CD14-positive monocyte (primary cell): Measurements from ENCODE around the gene AFF3. TPM values are rescaled to one million over a fixed set of nuclear protein-coding genes. Genes with fewer than 3 reads are reported as not detected.

ENCODE experiments used
- DNase-seq, 3 donors: peaks; one replicate each; pipeline ENCODE4 v3.0.0-alpha.2; 2011 to 2022
- H2AFZ ChIP-seq: 2 replicates; pipeline ENCODE4 v1.6.0; 2012; ENCODE audit warnings: mild to moderate bottlenecking, low read depth, low read length, inconsistent platforms; ENCODE audit not compliant: insufficient read depth, poor library complexity, severe bottlenecking
- H3K27ac ChIP-seq, 2 donors: 1 replicate in 1 of 2; 2 replicates in 1 of 2; pipeline ENCODE4 v1.5.1; 2012 to 2013; ENCODE audit warnings: low read length in 2 of 2, control low read depth in 1 of 2, inconsistent platforms in 1 of 2, low read depth in 1 of 2, mild to moderate bottlenecking in 1 of 2
- H3K27me3 ChIP-seq, 2 donors: one replicate each; pipeline versions ENCODE4 v1.6.0 to v1.6.1; 2011 to 2013; ENCODE audit warnings: low read length in 2 of 2; ENCODE audit not compliant: control insufficient read depth in 2 of 2, insufficient read depth in 2 of 2
- H3K36me3 ChIP-seq, 2 donors: replicated peaks in 1 of 2; 1 replicate in 1 of 2; 2 replicates in 1 of 2; pipeline versions ENCODE4 v1.5.1 to v1.6.1; 2012 to 2013; ENCODE audit warnings: low read length in 2 of 2, control low read depth in 1 of 2, inconsistent platforms in 1 of 2, mild to moderate bottlenecking in 1 of 2; ENCODE audit not compliant: insufficient read depth in 2 of 2, control insufficient read depth in 1 of 2
- H3K4me1 ChIP-seq, 2 donors: 1 replicate in 1 of 2; 2 replicates in 1 of 2; pipeline versions ENCODE4 v1.5.1 to v1.6.1; 2012 to 2013; ENCODE audit warnings: low read length in 2 of 2, control low read depth in 1 of 2, inconsistent platforms in 1 of 2, mild to moderate bottlenecking in 1 of 2, moderate library complexity in 1 of 2; ENCODE audit not compliant: insufficient read depth in 2 of 2, control insufficient read depth in 1 of 2
- H3K4me2 ChIP-seq: replicated peaks from 2 replicates; pipeline ENCODE3; 2012; ENCODE audit warnings: low read length, moderate library complexity, mild to moderate bottlenecking; ENCODE audit not compliant: poor library complexity, severe bottlenecking; ENCODE audit errors: extremely low read depth
- H3K4me3 ChIP-seq, 3 experiments: fragments of 200-600 bp in 1 of 3; sonication (generic) in 1 of 3; replicated peaks in 1 of 3; 1 replicate in 2 of 3; 2 replicates in 1 of 3; pipeline ENCODE4 v1.5.1; 2011 to 2013; ENCODE audit warnings: low read length in 3 of 3, mild to moderate bottlenecking in 3 of 3, control low read depth in 2 of 3, low read depth in 2 of 3, inconsistent platforms in 1 of 3, moderate library complexity in 1 of 3
- H3K79me2 ChIP-seq: 2 replicates; pipeline ENCODE4 v1.6.0; 2012; ENCODE audit warnings: mild to moderate bottlenecking, control low read depth, inconsistent platforms, low read length, moderate library complexity; ENCODE audit not compliant: insufficient read depth
- H3K9ac ChIP-seq: 2 replicates; pipeline ENCODE4 v1.6.0; 2017; ENCODE audit warnings: low read length, mild to moderate bottlenecking; ENCODE audit not compliant: insufficient read depth, poor library complexity, severe bottlenecking
- H3K9me3 ChIP-seq, 2 donors: replicated peaks in 1 of 2; 1 replicate in 1 of 2; 2 replicates in 1 of 2; pipeline versions ENCODE4 v1.5.1 to v1.6.1; 2012 to 2013; ENCODE audit warnings: low read length in 2 of 2, control low read depth in 1 of 2; ENCODE audit not compliant: control insufficient read depth in 1 of 2, insufficient read depth in 1 of 2
- H4K20me1 ChIP-seq: 2 replicates; pipeline ENCODE4 v1.6.0; 2012; ENCODE audit warnings: mild to moderate bottlenecking, low read length, control low read depth, moderate library complexity; ENCODE audit not compliant: insufficient read depth
- H3K27ac Mint-ChIP-seq, 7 donors: one replicate each; pipeline ENCODE4 v1.8.0; 2020; ENCODE audit warnings: mild to moderate bottlenecking in 7 of 7, mixed read lengths in 7 of 7, moderate library complexity in 6 of 7, inconsistent platforms in 2 of 7
- H3K27me3 Mint-ChIP-seq, 3 donors: one replicate each; pipeline ENCODE4 v1.8.0; 2021 to 2022; ENCODE audit warnings: low read depth in 3 of 3, mild to moderate bottlenecking in 3 of 3, mixed read lengths in 3 of 3, moderate library complexity in 3 of 3, inconsistent platforms in 1 of 3
- H3K36me3 Mint-ChIP-seq, 2 donors: one replicate each; pipeline ENCODE4 v1.8.0; 2020; ENCODE audit warnings: mixed read lengths in 2 of 2, inconsistent platforms in 1 of 2, mild to moderate bottlenecking in 1 of 2
- H3K4me1 Mint-ChIP-seq: one replicate; pipeline ENCODE4 v1.8.0; 2020; ENCODE audit warnings: mild to moderate bottlenecking, mixed read lengths
- H3K4me3 Mint-ChIP-seq, 2 donors: one replicate each; pipeline ENCODE4 v1.8.0; 2020; ENCODE audit warnings: mild to moderate bottlenecking in 2 of 2, mixed read lengths in 2 of 2, moderate library complexity in 1 of 2
- H3K9me3 Mint-ChIP-seq, 7 donors: one replicate each; pipeline ENCODE4 v1.8.0; 2020 to 2022; ENCODE audit warnings: mixed read lengths in 7 of 7, mild to moderate bottlenecking in 6 of 7, moderate library complexity in 6 of 7, inconsistent platforms in 2 of 7
- WGBS: methylation state at CpG from one replicate; pipeline ENCODE4 v1.1.5; 2013; ENCODE audit warnings: missing lambda C conversion rate; ENCODE audit not compliant: insufficient coverage; 5-methylcytosine and 5-hydroxymethylcytosine counted together
- intact Hi-C, 2 donors: fragments of 100-400 bp; cut with micrococcal nuclease; formaldehyde crosslinking; loops; one replicate each; pipeline versions ENCODE4 v1.15.0 to v1.15.1; 2023
- polyA plus RNA-seq, 3 donors: library from polyadenylated mRNA; depleted of rRNA in 1 of 3; unstranded in 2 of 3; stranded (reverse) in 1 of 3; fragments of 300-500 nt in 2 of 3; fragments of >200 nt in 1 of 3; fragmentation: Illumina TruSeq in 2 of 3; gene quantifications; 1 replicate in 2 of 3; 2 replicates in 1 of 3; pipeline ENCODE4 v1.2.3, GENCODE V29; 2012 to 2021
- TF ChIP-seq, protein P1 (sequence below): fragments of 200-600 bp; IDR thresholded peaks from one replicate; pipeline ENCODE4 v1.8.0; 2022; ENCODE audit warnings: antibody characterized with exemption, mild to moderate bottlenecking

AFF3 gene
- polyA plus RNA-seq, 3 donors: 0.17 to 4.1 (median 0.49) TPM

DNA sequence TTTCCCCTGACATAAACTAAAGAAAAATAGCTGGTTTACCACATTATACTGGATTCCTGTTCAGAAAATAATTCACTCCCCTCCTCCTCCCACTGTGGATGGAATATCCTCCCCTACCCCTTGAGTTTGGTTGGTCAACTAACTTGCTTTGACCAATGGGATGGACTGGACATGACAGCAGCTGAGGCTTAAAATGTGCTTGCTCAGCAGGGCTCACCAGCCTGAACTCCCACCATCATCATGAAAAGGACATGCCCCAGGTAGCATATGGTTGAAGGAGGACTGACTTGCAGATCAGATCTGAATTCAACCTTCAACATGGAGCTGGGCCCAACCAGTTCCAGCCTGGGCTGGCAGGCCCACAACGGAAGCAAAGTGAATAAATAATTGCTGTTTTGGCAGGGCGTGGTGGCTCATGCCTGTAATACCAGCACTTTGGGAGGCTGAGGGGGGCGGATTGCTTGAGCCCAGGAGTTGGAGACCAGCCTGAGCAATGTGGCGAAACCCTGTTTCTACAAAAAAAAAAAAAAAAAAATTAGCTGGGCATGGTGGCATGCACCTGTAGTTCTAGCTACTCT lies 284.4 kb downstream of the AFF3 start:
- no peak overlapping the region for H3K4me2 ChIP-seq
- H3K79me2 ChIP-seq: no peaks in the 10 kb centered on the region
- no peak overlapping the region for H3K27ac Mint-ChIP-seq
- TF ChIP-seq, protein P1, sequence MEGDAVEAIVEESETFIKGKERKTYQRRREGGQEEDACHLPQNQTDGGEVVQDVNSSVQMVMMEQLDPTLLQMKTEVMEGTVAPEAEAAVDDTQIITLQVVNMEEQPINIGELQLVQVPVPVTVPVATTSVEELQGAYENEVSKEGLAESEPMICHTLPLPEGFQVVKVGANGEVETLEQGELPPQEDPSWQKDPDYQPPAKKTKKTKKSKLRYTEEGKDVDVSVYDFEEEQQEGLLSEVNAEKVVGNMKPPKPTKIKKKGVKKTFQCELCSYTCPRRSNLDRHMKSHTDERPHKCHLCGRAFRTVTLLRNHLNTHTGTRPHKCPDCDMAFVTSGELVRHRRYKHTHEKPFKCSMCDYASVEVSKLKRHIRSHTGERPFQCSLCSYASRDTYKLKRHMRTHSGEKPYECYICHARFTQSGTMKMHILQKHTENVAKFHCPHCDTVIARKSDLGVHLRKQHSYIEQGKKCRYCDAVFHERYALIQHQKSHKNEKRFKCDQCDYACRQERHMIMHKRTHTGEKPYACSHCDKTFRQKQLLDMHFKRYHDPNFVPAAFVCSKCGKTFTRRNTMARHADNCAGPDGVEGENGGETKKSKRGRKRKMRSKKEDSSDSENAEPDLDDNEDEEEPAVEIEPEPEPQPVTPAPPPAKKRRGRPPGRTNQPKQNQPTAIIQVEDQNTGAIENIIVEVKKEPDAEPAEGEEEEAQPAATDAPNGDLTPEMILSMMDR: no peak
- no peak overlapping the region for H3K4me3 ChIP-seq
- no peak overlapping the region for H3K27ac ChIP-seq
- H2AFZ ChIP-seq: no peak overlapping the region
- no peaks in the 10 kb centered on the region for H3K9me3 ChIP-seq
- peaks cover 5 to 7% of the 10 kb centered on the region in 2 donors for H3K36me3 Mint-ChIP-seq
- no peak overlapping the region for H3K9ac ChIP-seq
- no peak overlapping the region for H3K4me3 Mint-ChIP-seq
- peaks cover 23% of the 10 kb centered on the region for H3K4me1 Mint-ChIP-seq
- H3K4me1 ChIP-seq: peaks cover 20 to 23% of the 10 kb centered on the region in 2 donors
- no peaks in the 10 kb centered on the region for H4K20me1 ChIP-seq
- WGBS: no CpG with 5 or more reads among the region's 4 CpGs
- H3K27me3 Mint-ChIP-seq: peaks cover 0 to 5% (median 2%) of the 10 kb centered on the region in 3 donors
- peaks cover 0 to 2% (median 0%) of the 10 kb centered on the region in 7 donors for H3K9me3 Mint-ChIP-seq
- intact Hi-C loops: no loop called here
- no peaks in the 10 kb centered on the region for H3K27me3 ChIP-seq
- H3K36me3 ChIP-seq: no peaks in the 10 kb centered on the region
- no peak for DNase-seq

DNA sequence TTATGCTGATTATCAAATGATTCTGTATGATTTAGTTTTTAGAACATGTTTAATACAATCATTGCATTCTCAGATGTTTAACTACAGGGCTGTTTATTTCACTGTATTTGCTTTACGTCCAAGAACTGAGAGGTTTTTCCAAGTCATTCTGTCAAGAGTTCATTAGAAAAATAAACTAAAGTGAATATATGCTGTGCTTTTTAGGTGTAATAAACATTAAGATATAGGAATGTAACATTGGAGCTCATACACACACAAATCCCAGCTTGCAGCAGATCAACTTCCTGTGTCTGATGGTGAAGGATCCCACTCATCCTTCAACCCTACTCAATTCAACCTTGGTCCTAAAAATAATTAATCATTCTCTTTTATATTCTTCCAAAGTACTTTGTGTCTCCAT lies 285.0 kb downstream of the AFF3 start:
- TF ChIP-seq, protein P1: no peak
- Histone ChIP-seq H3K9me3 (no peaks in the 10 kb centered on the region), H4K20me1 (no peaks in the 10 kb centered on the region), H3K27me3 (no peaks in the 10 kb centered on the region), H3K4me1 (peaks cover 14 to 17% of the 10 kb centered on the region in 2 donors), H3K4me2 (no peak overlapping the region), H3K27ac (no peak overlapping the region), H3K79me2 (no peaks in the 10 kb centered on the region), H3K9ac (no peak overlapping the region), H2AFZ (no peak overlapping the region), H3K4me3 (no peak overlapping the region), H3K36me3 (no peaks in the 10 kb centered on the region)
- H3K9me3 Mint-ChIP-seq: peaks cover 0 to 2% (median 0%) of the 10 kb centered on the region in 7 donors
- no peak overlapping the region for H3K27ac Mint-ChIP-seq
- H3K4me1 Mint-ChIP-seq: peaks cover 19% of the 10 kb centered on the region
- H3K4me3 Mint-ChIP-seq: no peak overlapping the region
- intact Hi-C loops: no loop called here
- no peak for DNase-seq
- no CpG with 5 or more reads among the region's 1 CpG for WGBS
- H3K27me3 Mint-ChIP-seq: peaks cover 0 to 5% (median 2%) of the 10 kb centered on the region in 3 donors
- peaks cover 5 to 7% of the 10 kb centered on the region in 2 donors for H3K36me3 Mint-ChIP-seq
